IPS-20b (cell line): Measurements from ENCODE around the gene RPRD2.

Experiments
- H3K27ac ChIP-seq: one replicate; pipeline ENCODE4 v1.5.1; 2013; ENCODE audit warnings: low read length
- H3K27me3 ChIP-seq: 2 replicates; pipeline ENCODE4 v1.6.1; 2013; ENCODE audit warnings: mild to moderate bottlenecking, low read length, inconsistent platforms; ENCODE audit not compliant: insufficient read depth
- H3K36me3 ChIP-seq: 2 replicates; pipeline ENCODE4 v1.6.1; 2013; ENCODE audit warnings: low read depth, mild to moderate bottlenecking, inconsistent platforms, low read length, moderate library complexity; ENCODE audit not compliant: insufficient read depth
- H3K4me1 ChIP-seq: 2 replicates; pipeline ENCODE4 v1.6.1; 2013; ENCODE audit warnings: mild to moderate bottlenecking, control low read depth, inconsistent platforms, low read length, moderate library complexity; ENCODE audit not compliant: insufficient read depth
- H3K4me3 ChIP-seq: 2 replicates; pipeline ENCODE4 v1.5.1; 2013; ENCODE audit warnings: mild to moderate bottlenecking, low read length, inconsistent platforms
- H3K9ac ChIP-seq: 2 replicates; pipeline ENCODE4 v1.6.1; 2013; ENCODE audit warnings: low read depth, mild to moderate bottlenecking, inconsistent platforms, low read length, moderate library complexity
- H3K9me3 ChIP-seq: 2 replicates; pipeline ENCODE4 v1.6.1; 2013; ENCODE audit warnings: mild to moderate bottlenecking, low read depth, low read length, inconsistent platforms; ENCODE audit not compliant: insufficient read depth

Gene RPRD2

DNA sequence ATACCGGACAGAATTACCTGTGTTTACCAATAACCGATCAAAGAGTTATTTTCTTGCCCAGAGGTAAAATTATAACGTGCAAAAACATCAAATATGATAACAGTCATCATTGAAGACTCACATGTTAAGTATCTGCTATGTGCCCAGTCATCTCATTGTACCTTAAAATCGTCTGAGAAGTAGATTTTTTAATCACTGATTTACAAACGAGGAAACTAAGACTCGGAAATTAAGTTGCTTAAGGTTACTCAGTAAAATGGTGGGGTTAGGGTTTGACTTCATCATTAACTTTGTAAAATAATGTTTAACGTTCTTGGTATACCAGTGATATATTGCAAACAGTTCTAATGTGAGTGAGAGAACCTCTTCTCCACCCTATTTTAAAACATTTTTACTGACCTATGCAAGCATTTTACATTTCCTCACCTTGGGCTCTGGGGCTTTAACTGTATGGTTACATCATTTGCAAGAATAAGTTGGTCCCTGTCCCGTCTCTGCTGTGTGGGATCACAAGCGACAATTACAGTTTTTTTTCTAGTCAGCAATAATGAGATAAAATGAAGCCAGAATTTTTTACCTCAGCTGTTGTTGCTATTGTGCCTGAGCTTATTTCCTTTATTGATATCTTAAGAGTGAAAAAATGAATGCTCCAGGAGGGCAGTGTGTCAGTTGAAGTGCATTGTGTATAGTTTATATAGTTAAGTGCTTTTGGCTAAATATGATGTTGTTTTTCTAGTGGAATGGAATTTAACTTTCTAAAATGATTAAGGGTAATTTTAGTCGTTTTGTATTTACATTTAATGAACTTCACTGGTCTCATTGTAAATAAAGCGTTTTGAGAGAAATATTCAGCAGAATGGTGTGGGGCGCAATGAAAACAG, 2.7 kb downstream of the RPRD2 start:
- peak overlapping the region; percentile 99 for H3K9ac ChIP-seq
- H3K36me3 ChIP-seq = no peaks in the 10 kb centered on the region
- peak overlapping the region; percentile 98 for H3K4me3 ChIP-seq
- H3K9me3 ChIP-seq = no peaks in the 10 kb centered on the region
- H3K27me3 ChIP-seq = no peaks in the 10 kb centered on the region
- no peak overlapping the region for H3K27ac ChIP-seq
- peaks cover 7% of the 10 kb centered on the region; the same call in 1 of the 2 replicates for H3K4me1 ChIP-seq

DNA sequence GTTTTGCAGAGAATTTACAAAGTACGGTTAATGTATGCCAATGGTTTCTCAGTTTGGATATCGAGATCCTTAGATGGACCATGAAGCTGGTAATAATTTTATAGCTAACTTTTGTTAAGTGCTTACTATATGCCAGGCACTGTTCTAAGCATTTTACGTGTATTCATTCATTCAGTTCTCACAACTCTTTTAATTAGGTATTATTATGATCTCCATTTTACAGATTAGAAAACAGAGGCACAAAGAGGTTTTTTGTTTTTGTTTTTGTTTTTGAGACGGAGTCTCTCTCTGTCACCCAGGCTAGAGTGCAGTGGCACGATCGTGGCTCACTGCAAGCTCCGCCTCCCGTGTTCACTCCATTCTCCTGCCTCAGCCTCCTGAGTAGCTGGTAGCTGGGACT, 7.2 kb downstream of the RPRD2 start:
- H3K9me3 ChIP-seq = no peaks in the 10 kb centered on the region
- H3K27ac ChIP-seq = no peak overlapping the region
- no peaks in the 10 kb centered on the region for H3K36me3 ChIP-seq
- peaks cover 10% of the 10 kb centered on the region for H3K4me1 ChIP-seq
- no peak overlapping the region for H3K9ac ChIP-seq
- H3K4me3 ChIP-seq = no peak overlapping the region
- no peaks in the 10 kb centered on the region for H3K27me3 ChIP-seq

DNA sequence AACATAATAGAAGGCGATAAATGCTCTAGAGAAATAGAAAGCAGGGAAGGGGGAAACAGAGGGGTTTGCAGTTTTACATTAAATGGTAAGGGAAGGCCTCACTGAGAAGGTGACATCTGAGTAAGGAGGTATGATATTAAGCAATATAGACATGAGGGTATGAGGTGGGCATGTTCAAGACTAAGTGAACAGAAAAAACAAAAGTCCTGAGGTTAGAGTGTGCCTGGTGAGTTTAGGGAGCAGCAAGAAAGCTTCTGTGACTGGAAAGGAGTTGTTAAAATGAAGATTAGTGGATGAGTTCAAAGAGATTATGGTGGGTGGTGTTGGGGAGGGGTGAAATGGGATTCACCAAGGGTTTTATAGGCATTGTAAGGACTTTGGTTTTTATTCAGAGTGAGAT, 8.6 kb downstream of the RPRD2 start:
- Histone ChIP-seq H3K27me3 (no peaks in the 10 kb centered on the region), H3K36me3 (no peaks in the 10 kb centered on the region), H3K4me1 (peaks cover 10% of the 10 kb centered on the region), H3K9ac (no peak overlapping the region), H3K4me3 (no peak overlapping the region), H3K9me3 (no peaks in the 10 kb centered on the region), H3K27ac (no peak overlapping the region)

GRCh38 chr1:150376110-150376509, 12.2 kb downstream of the RPRD2 start:
- Histone ChIP-seq H3K27me3 (no peaks in the 10 kb centered on the region), H3K9ac (no peak overlapping the region), H3K4me1 (peaks cover 10% of the 10 kb centered on the region), H3K4me3 (no peak overlapping the region), H3K27ac (no peak overlapping the region), H3K36me3 (no peaks in the 10 kb centered on the region), H3K9me3 (no peaks in the 10 kb centered on the region)

DNA sequence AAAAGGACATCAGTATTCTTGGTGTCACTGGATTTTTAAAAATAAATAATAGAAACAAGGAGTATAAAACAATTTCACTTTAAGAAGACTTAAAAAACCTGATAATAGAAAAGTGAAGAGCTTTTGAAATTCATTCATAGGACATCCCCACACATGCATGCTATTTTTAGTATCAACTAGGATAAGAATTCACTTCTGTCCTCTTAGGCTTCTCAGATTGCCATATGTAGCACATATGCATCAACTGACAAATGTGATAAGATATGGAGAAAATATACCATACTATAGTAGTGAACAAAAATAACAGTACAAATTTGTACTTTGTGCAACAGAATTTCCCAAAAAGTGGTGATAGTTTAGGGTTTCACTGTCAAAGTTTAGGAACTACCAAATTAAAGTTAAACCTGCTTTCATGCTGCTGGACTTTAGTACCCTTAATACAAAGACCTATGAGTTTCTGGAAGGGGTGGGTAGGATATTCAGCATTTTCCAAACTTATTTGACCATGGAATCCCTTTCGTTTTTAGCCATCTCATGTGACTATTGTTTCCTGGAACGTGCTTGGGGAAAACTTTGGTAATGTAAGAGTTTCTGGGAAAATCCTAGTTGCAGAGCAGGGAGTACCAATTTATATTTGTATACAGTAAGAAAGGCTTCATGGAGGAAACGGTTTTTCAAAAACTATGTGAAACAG, 19.8 kb downstream of the RPRD2 start:
- Histone ChIP-seq H3K4me1 (no peaks in the 10 kb centered on the region), H3K9me3 (no peaks in the 10 kb centered on the region), H3K4me3 (no peak overlapping the region), H3K27ac (no peak overlapping the region), H3K27me3 (no peaks in the 10 kb centered on the region), H3K9ac (no peak overlapping the region), H3K36me3 (no peaks in the 10 kb centered on the region)

- Histone ChIP-seq H3K4me3 (no peak overlapping the region), H3K9me3 (no peaks in the 10 kb centered on the region), H3K27ac (no peak overlapping the region), H3K9ac (no peak overlapping the region), H3K4me1 (no peaks in the 10 kb centered on the region), H3K36me3 (no peaks in the 10 kb centered on the region), H3K27me3 (no peaks in the 10 kb centered on the region)
Measured at GRCh38 chr1:150385537-150386445, 21.8 kb downstream of the RPRD2 start.

- no peaks in the 10 kb centered on the region for H3K27me3 ChIP-seq
- H3K9me3 ChIP-seq = no peaks in the 10 kb centered on the region
- no peak overlapping the region for H3K27ac ChIP-seq
- no peak overlapping the region for H3K4me3 ChIP-seq
- no peak overlapping the region for H3K9ac ChIP-seq
- H3K36me3 ChIP-seq = no peaks in the 10 kb centered on the region
- no peaks in the 10 kb centered on the region for H3K4me1 ChIP-seq
Measured at GRCh38 chr1:150386592-150386991, 22.6 kb downstream of the RPRD2 start.

DNA sequence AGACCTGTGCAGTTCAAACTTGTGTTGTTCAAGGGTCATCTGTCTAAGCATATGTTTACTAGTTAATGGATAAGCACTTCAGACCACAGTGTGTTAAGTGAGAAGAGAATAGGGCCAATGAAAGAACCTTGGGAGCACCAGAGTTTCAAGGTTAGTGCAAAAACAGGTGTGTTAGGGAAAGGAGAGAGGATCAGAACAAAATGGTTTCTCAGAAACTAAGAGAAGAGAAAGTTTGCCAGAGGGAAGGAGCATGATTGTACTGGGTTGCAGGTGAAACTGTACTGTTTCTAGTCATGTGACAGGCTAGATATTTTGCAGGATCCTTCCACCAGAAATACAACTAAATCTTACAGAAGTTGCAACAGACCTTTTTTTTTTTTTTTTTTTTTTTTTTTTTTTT, 23.3 kb downstream of the RPRD2 start:
- Histone ChIP-seq H3K9ac (no peak overlapping the region), H3K36me3 (no peaks in the 10 kb centered on the region), H3K4me3 (no peak overlapping the region), H3K27me3 (no peaks in the 10 kb centered on the region), H3K9me3 (no peaks in the 10 kb centered on the region), H3K27ac (no peak overlapping the region), H3K4me1 (no peaks in the 10 kb centered on the region)

DNA sequence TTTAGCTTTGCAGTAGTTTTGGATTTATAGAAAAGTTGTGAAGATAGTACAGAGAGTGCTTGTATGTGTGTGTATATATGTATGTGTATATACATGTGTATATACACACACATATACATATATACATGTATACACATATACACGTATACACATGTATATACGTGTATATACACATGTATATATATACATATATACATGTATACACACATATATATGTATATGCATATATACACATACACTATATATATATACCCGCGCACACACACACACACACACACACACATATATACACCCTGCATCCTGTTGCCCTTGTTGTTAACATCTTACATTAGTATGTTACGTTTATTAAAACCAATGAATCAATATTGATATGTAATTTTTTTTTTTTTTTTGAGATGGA, 24.3 kb downstream of the RPRD2 start:
- H3K27ac ChIP-seq = no peak overlapping the region
- no peak overlapping the region for H3K9ac ChIP-seq
- no peaks in the 10 kb centered on the region for H3K27me3 ChIP-seq
- no peaks in the 10 kb centered on the region for H3K36me3 ChIP-seq
- H3K4me3 ChIP-seq = no peak overlapping the region
- no peaks in the 10 kb centered on the region for H3K4me1 ChIP-seq
- H3K9me3 ChIP-seq = no peaks in the 10 kb centered on the region

DNA sequence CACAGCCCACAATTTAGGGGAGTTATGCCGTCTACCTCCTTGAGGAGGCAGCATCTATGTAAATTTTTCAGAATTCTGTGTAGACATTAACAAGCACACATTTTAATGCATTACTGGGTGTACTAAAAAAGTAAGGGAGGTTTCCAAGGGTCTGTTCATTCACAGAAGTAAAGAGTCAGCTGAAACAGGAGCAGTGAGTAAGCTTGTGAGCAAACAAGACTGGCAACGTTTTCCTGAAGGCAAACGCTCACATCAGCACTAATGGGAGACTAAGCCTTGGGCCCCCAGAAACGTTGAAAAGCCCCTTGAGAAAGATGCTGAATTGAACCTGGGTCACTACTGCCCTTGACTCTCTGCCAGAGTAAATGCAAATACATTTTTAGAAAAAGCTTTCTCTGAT, 25.7 kb downstream of the RPRD2 start:
- H3K36me3 ChIP-seq = no peaks in the 10 kb centered on the region
- no peaks in the 10 kb centered on the region for H3K4me1 ChIP-seq
- no peaks in the 10 kb centered on the region for H3K9me3 ChIP-seq
- H3K27ac ChIP-seq = no peak overlapping the region
- no peak overlapping the region for H3K4me3 ChIP-seq
- no peak overlapping the region for H3K9ac ChIP-seq
- H3K27me3 ChIP-seq = no peaks in the 10 kb centered on the region

DNA sequence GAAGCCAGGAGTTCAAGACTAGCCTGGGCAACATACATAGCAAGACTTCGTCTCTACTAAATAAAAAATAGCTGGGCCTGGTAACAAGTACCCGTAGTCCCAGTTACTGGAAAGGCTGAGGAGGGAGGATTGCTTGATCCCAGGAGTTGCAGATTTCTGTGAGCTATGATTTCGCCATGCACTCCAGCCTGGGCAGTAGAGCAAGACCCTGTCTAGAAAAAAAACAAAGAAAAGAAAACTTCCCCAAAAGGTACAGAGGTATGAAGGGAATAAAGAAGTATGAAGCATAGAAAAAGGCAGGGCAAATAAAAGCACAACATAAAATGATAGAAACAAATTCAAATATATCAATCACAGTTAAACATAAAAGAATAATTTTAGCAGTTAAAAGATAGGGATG, 28.7 kb downstream of the RPRD2 start:
- Histone ChIP-seq H3K27ac (no peak overlapping the region), H3K4me3 (no peak overlapping the region), H3K4me1 (no peaks in the 10 kb centered on the region), H3K9ac (no peak overlapping the region), H3K36me3 (no peaks in the 10 kb centered on the region), H3K27me3 (no peaks in the 10 kb centered on the region), H3K9me3 (no peaks in the 10 kb centered on the region)
